Psoas muscle (tissue), 8 donors: Measurements from ENCODE around the gene NANOS3. TPM values are rescaled to one million over a fixed set of nuclear protein-coding genes. Genes with fewer than 3 reads are reported as not detected.
A peak's percentile ranks its signal among the peaks of the same experiment; 100 is the strongest.

Experiments
- ATAC-seq, 4 donors: fragments of 200-7000 bp; cut with Tn5 transposase; one replicate each; pipeline ENCODE4 v1.9.1; 2020; ENCODE audit warnings: moderate library complexity in 3 of 4, mild to moderate bottlenecking in 2 of 4
- DNase-seq, 2 donors: peaks; one replicate each; pipeline ENCODE4 v3.0.0-alpha.2; 2020
- H3K27ac ChIP-seq: fragments of 200-600 bp; one replicate; pipeline ENCODE4 v1.8.0; 2022
- H3K27me3 ChIP-seq, 3 donors: fragments of 200-600 bp in 1 of 3; one replicate each; pipeline versions ENCODE4 v1.6.1 to v1.8.0; 2013 to 2022; ENCODE audit warnings: low read length in 2 of 3, mild to moderate bottlenecking in 2 of 3, moderate library complexity in 1 of 3; ENCODE audit not compliant: insufficient read depth in 3 of 3
- H3K36me3 ChIP-seq, 2 donors: fragments of 200-600 bp in 1 of 2; one replicate each; pipeline versions ENCODE4 v1.6.1 to v1.8.0; 2013 to 2022; ENCODE audit warnings: low read depth in 1 of 2, mild to moderate bottlenecking in 1 of 2, moderate library complexity in 1 of 2; ENCODE audit not compliant: insufficient read depth in 1 of 2
- H3K4me1 ChIP-seq: fragments of 200-600 bp; one replicate; pipeline ENCODE4 v1.8.0; 2022
- H3K4me3 ChIP-seq: fragments of 200-600 bp; one replicate; pipeline ENCODE4 v1.8.0; 2022; ENCODE audit warnings: mild to moderate bottlenecking
- H3K9me3 ChIP-seq: fragments of 200-600 bp; one replicate; pipeline ENCODE4 v1.8.0; 2022
- WGBS, 3 donors: extraction: QIAGEN DNeasy Blood & Tissue Kit; methylation state at CpG; one replicate each; pipeline versions ENCODE4 v1.1.6 to v1.1.7; 2013; 5-methylcytosine and 5-hydroxymethylcytosine counted together
- intact Hi-C, 2 donors: fragments of 100-400 bp; cut with DNase I; formaldehyde crosslinking; loops; one replicate each; pipeline versions ENCODE4 v1.11.0 to v1.14.2; 2022
- polyA plus RNA-seq, 3 donors: library from polyadenylated mRNA; stranded (reverse); fragments of 200-250 nt; gene quantifications; one replicate each; pipeline ENCODE4 v1.2.3, GENCODE V29; 2013
- total RNA-seq, 4 donors: library from RNA; stranded (reverse); fragmentation: NEBNext Ultra II Directional in 2 of 4; extraction: Animal tissue kit (Norgen Biotek cat#: 25700) in 2 of 4; gene quantifications; one replicate each; pipeline versions ENCODE4 v1.2.1 to v1.2.4, GENCODE V29; 2021 to 2023
- TF ChIP-seq, protein P1 (sequence below): fragments of 200-600 bp; IDR thresholded peaks from one replicate; pipeline ENCODE4 v1.8.0; 2022; ENCODE audit warnings: antibody characterized with exemption
- donor health status: healthy with polysubstance abuse.
- donor health status: DM: no; HTN: no; CAD: no; lungs with moderate emphysema.
- donor health status: Bipolar disorder and iron deficiency.
- donor health status: healthy.
- donor health status: DM: yes; HTN: yes; CAD: no.
- donor health status: DM: no; HTN: no; CAD: no.
- donor health status: DM: no; HTN: no; CAD: no.
- donor health status: DM: yes; HTN: yes; CAD: no.

Gene NANOS3
- total and polyA plus RNA-seq, 7 donors, result not detected

DNA sequence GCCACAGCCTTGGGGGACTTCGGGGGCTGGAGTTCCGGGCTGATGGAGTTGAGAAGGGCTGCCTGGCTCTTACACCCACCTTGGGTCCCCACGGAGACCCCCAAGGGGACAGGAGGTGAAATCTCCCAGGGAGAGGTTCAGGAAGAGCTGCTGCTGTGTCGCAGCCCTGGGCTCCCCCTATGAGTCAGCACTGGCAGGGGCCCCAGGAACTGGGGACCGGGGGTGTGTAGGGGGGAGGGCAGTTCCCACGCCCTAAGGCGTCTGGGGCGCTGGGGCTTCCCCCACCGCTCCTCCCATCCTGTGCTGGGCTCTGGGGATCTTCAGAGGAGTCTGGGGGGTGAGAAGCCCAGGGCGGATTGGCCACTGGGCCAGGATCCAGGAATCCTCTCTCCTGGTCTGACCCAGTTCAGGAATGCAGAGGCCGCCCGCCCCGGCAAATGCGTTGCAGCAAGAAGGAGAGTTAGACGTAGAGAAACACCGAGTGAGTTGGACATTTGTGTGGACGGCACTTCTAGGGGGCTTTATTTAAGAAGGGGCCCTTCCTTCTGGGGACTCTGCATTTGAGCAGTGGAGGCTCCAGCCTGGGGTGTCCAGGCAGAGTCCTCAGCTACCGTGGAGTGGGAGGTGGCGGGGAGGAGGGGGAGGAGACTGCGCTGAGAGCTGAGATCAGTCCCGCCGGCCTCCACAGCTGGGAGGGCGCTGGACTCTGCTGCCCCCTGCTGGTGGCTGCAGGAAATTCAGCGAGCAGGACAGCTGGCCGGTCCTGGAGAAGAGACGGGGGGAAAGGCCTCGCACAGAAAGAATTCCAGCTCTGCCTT, 15.0 kb upstream of the NANOS3 start:
- H3K9me3 ChIP-seq, result no peaks in the 10 kb centered on the region
- ATAC-seq (peak; percentile 91 to 97 (median 94)), DNase-seq (peak; percentile 92 to 95)
- WGBS, 3 donors, result 2% methylated on average over 24 to 27 of the region's 27 CpGs
- peak overlapping the region; percentile 78 for H3K27ac ChIP-seq
- intact Hi-C loops, result loop anchor here (1.0 to 5.0 kb wide), 6 partner anchors 77 to 585 kb away; no protein-coding TSS in a partner anchor
- peaks cover 0 to 24% (median 0%) of the 10 kb centered on the region in 3 donors for H3K27me3 ChIP-seq
- peak overlapping the region; percentile 63 for H3K4me3 ChIP-seq
- TF ChIP-seq, protein P1, sequence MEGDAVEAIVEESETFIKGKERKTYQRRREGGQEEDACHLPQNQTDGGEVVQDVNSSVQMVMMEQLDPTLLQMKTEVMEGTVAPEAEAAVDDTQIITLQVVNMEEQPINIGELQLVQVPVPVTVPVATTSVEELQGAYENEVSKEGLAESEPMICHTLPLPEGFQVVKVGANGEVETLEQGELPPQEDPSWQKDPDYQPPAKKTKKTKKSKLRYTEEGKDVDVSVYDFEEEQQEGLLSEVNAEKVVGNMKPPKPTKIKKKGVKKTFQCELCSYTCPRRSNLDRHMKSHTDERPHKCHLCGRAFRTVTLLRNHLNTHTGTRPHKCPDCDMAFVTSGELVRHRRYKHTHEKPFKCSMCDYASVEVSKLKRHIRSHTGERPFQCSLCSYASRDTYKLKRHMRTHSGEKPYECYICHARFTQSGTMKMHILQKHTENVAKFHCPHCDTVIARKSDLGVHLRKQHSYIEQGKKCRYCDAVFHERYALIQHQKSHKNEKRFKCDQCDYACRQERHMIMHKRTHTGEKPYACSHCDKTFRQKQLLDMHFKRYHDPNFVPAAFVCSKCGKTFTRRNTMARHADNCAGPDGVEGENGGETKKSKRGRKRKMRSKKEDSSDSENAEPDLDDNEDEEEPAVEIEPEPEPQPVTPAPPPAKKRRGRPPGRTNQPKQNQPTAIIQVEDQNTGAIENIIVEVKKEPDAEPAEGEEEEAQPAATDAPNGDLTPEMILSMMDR, result peak; percentile 99
- H3K36me3 ChIP-seq, result no peaks in the 10 kb centered on the region
- H3K4me1 ChIP-seq, result peaks cover 11% of the 10 kb centered on the region

DNA sequence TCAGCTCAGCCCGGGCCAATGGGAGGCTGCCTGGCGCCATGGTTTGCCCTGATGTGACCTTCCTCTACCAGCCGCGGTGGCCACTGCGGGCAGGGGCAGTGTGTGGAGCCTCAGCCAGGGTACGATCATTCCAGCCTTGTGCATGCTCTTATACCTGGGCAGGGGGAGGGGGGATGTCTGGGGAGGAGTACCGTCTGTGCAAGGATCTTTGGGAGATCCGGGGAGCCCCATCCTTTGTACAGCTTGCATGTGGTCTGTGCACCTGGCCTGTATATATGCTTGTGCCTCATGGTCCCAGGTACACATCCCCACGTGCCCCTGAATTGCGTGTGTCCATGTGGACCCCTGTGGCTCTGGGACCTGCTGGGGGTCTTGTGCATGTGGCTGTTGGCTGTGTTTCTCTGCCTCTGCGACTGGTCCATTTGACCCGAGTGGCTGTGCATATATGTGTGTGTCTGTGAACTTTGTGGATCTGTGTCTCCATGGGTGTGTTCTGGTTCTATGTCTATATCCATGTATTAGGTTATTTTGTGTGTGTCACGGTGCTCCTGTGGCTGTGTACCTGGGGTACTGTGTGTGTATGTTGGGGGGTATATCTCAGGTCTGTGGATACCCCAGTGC, 12.8 kb upstream of the NANOS3 start:
- Histone ChIP-seq H3K36me3 (no peaks in the 10 kb centered on the region), H3K9me3 (no peaks in the 10 kb centered on the region), H3K27ac (no peak overlapping the region), H3K4me3 (no peak overlapping the region), H3K27me3 (peaks cover 0 to 28% (median 2%) of the 10 kb centered on the region in 3 donors), H3K4me1 (peaks cover 11% of the 10 kb centered on the region)
- TF ChIP-seq, protein P1, result no peak
- WGBS, 3 donors, result 36 to 41% (median 39%) methylated on average over 12 to 13 of the region's 13 CpGs
- ATAC-seq (no peak), DNase-seq (peak in 1 of 2 donors; percentile 51)
- intact Hi-C loops, result loop anchor here in 1 of 2 donors (5.0 kb wide), 2 partner anchors 267 to 587 kb away; no protein-coding TSS in a partner anchor

GRCh38 chr19:13864667-13865570, 12.0 kb upstream of the NANOS3 start:
- ATAC-seq (no peak), DNase-seq (peak in 1 of 2 donors; percentile 42)
- TF ChIP-seq, protein P1, result no peak
- WGBS, 3 donors, result 4 to 11% (median 7%) methylated on average over 51 to 113 of the region's 113 CpGs
- H3K27ac ChIP-seq, result no peak overlapping the region
- intact Hi-C loops, result loop anchor here in 1 of 2 donors (5.0 kb wide), 2 partner anchors 268 to 588 kb away; no protein-coding TSS in a partner anchor
- no peaks in the 10 kb centered on the region for H3K36me3 ChIP-seq
- H3K4me3 ChIP-seq, result peak overlapping the region; percentile 72
- H3K9me3 ChIP-seq, result no peaks in the 10 kb centered on the region
- H3K4me1 ChIP-seq, result peaks cover 11% of the 10 kb centered on the region
- peaks cover 0 to 28% (median 2%) of the 10 kb centered on the region in 3 donors for H3K27me3 ChIP-seq

DNA sequence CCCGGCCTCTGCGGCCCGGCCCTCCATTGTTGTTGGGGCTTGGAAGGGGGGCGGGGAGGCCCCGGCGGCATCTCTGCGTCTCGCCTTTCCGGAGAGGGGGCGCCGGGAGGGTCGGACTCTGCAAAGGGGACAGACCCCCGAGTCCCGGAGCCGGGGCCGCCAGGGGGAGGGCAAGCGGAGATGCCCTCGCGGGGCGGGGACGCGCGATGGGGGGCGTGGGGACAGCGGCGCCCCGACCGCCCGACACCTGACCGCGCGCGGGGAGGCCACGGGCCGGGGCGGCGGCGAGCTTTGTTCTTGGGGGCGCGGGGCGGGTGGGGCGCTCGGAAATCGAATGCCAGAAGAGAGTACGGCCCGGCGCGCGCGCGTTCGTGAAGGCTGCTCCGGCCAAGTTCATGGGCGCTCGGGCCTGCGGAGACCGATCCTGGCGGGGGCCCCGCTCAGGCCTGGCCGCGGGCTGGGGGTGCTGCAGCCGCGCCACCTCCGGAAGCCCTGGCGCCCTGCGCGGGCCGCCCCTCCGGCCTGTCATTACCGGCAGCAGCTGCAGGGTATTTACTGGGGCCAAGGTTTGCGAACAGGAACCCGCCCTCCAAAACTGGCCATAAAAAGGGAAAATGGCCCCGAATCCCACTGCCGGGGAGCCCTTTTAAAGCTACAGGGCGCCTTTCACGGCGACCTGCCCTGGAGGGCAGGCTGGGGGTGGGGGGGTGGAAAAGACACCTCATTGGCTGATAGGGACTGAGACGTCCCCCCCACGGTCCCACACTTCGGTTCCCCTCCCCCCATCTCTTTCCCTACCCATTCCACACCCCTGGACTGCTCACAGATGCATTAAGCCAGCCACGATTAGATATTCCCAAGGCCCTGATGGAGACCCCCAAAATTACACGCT, 11.1 kb upstream of the NANOS3 start:
- no peak for ATAC-seq
- intact Hi-C loops, result no loop called here
- WGBS, 3 donors, result 2% methylated on average over 49 to 82 of the region's 82 CpGs
- Histone ChIP-seq H3K27me3 (peaks cover 0 to 28% (median 2%) of the 10 kb centered on the region in 3 donors), H3K4me3 (peak overlapping the region; percentile 72), H3K36me3 (no peaks in the 10 kb centered on the region), H3K27ac (no peak overlapping the region), H3K9me3 (no peaks in the 10 kb centered on the region), H3K4me1 (peaks cover 11% of the 10 kb centered on the region)
- TF ChIP-seq, protein P1, result no peak
- DNase-seq, result peak in 1 of 2 donors; percentile 57
